ENCODE data around the gene ELAVL2.

ELAVL2 gene

GRCh38 chr9:23751633-23752032, 74.4 kb downstream of the ELAVL2 start:
- H3K4me3 ChIP-seq (ENCODE audit: low read depth, low read length): no peak overlapping the region
- no peak for DNase-seq (ENCODE audit: low read depth)
- no peak for TF ChIP-seq CTCF (IDR thresholded peaks at IDR 0.05; ENCODE audit: insufficient read depth, low read depth, low read length, missing control alignments)

GRCh38 chr9:23750808-23751207, 75.2 kb downstream of the ELAVL2 start:
- TF ChIP-seq CTCF (IDR thresholded peaks at IDR 0.05; ENCODE audit: insufficient read depth, low read depth, low read length, missing control alignments): no peak
- no peak overlapping the region for H3K4me3 ChIP-seq (ENCODE audit: low read depth, low read length)
- no peak for DNase-seq (ENCODE audit: low read depth)

- no peak overlapping the region for H3K4me3 ChIP-seq (ENCODE audit: low read depth, low read length)
- DNase-seq (ENCODE audit: low read depth): no peak
- TF ChIP-seq CTCF (IDR thresholded peaks at IDR 0.05; ENCODE audit: insufficient read depth, low read depth, low read length, missing control alignments): no peak
These were observed 78.7 kb downstream of the ELAVL2 start for GRCh38 chr9:23747088-23748075.

GRCh38 chr9:23746317-23746716, 79.7 kb downstream of the ELAVL2 start:
- TF ChIP-seq CTCF (IDR thresholded peaks at IDR 0.05; ENCODE audit: insufficient read depth, low read depth, low read length, missing control alignments): no peak
- H3K4me3 ChIP-seq (ENCODE audit: low read depth, low read length): no peak overlapping the region
- no peak for DNase-seq (ENCODE audit: low read depth)

GRCh38 chr9:23743036-23743435, 83.0 kb downstream of the ELAVL2 start:
- TF ChIP-seq CTCF (IDR thresholded peaks at IDR 0.05; ENCODE audit: insufficient read depth, low read depth, low read length, missing control alignments): no peak
- no peak overlapping the region for H3K4me3 ChIP-seq (ENCODE audit: low read depth, low read length)
- DNase-seq (ENCODE audit: low read depth): no peak

- H3K4me3 ChIP-seq (ENCODE audit: low read depth, low read length): no peak overlapping the region
- DNase-seq (ENCODE audit: low read depth): no peak
- no peak for TF ChIP-seq CTCF (IDR thresholded peaks at IDR 0.05; ENCODE audit: insufficient read depth, low read depth, low read length, missing control alignments)
These were observed 84.7 kb downstream of the ELAVL2 start for GRCh38 chr9:23741351-23741750.

Data from GM12865 (cell line).